ENCODE results near the gene ICAM5.
"Not testable (repeated sequence)": the region's sequence is repeated elsewhere in the genome, so short reads cannot be mapped to it uniquely, and the experiment has no call there.

The ICAM5 gene

DNA sequence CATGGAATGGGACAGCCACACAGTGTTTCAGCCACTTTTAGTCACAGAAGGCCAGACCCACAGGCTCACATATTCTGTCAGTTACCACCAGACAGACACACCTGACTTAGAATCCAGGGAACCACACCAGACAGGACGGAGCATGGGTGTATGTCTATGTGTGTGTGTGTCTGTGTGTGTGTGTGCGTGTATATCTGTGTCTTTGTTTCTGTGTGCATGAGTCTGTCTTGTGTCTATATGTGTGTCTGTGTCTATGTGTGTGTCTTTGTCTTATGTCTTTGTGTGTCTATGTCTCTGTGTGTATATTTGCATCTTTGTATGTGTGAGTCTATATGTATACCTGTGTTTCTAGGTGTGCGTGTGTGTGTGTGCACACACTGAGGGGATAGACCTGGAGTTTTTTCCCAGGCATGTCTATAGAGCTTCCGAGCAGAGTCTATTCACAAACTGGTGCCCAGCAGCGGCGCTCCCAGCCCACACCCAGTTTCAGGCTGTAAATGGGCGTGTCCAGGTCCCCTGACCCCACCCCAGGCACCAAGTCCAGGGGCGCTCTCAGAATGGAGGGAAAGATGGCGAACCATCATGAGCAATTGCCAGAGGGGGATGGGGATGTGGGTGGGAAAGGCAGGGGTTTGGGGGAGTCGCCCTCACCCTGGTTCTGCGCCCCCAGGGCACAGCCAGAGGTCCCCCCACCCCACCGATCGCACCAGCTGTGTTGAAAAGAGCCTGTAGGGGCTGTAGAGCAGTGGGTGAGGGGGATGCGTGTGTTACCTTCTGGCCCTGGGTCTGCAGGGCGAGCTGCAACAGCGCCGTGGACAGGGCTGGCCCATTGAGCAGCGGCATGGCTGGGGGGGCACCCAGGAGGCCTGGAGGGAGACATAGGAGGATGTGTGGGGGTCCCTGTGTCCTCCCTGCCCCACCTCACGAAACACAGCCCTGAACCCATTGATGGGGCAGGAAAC, 32.4 kb downstream of the ICAM5 start:
- no peak for DNase-seq

- DNase-seq, result no peak
Measured at GRCh38 chr19:10325732-10326131, 36.0 kb downstream of the ICAM5 start.

DNA sequence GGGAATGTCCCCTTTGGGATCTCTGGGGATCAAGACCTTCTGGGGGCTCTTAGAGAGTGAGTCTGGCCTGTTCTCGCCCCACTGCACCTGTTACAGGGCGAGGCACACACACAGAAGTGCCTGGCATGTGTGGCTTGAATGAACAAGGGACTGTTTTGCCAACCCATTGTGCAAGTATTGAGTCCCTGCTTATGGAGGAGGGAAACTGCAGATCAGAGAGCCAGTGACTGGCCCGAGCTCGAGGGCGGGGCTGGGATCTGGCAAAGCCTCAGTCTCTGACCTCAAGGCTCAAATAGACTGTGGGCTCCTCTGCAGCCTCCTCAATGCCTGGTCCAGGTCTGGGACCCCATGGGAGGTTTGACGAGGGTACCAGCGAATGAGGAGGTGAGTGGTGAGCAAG, 38.0 kb downstream of the ICAM5 start:
- DNase-seq, result no peak

GRCh38 chr19:10328558-10329429, 39.0 kb downstream of the ICAM5 start:
- DNase-seq, result no peak

- DNase-seq, result no peak
Measured at GRCh38 chr19:10329555-10329954, 39.8 kb downstream of the ICAM5 start.

GRCh38 chr19:10332158-10332964, 42.6 kb downstream of the ICAM5 start:
- no peak for DNase-seq

DNA sequence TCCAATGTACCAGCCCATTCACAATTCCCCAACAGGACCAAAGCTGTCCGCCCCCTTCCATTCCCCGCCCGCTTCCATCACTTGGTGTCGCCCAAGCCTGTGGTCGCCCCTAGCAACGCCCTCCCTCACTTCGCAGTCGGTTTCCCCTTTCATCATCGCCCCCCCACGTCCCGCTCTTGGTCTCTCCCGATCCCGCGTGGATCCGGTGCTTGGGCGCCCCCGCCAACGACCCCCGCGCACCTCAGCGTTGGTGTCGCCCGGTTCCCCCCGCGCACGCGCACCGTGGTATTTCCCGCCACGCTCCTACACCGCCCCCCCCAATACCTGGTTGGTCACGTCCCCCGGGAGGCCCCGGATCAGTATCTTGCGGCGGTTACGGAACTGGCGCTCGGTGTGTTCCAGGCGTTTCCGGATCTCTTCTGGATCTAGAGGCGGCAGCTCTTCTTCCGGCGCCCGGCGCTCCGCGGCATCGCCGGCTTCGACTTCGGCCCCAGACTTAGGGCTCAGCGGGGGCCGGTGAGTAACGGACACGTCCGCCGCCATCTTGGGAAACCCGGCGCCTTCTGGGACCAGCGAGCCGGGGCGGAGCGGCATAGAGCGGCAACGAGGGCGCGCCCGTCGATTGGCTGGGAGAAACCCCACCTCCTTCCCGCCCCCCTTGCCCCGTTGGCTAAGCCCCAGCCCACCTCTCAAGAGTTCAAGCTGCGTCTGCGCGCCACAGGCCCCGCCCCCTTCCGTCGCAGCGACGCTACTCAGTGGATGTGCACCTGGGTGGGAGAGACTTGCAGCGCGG, 43.4 kb downstream of the ICAM5 start, which contains the start of gene RAVER1:
RAVER1 (minus strand) TSS at position 565 of the 793 bp plus-strand sequence; CDS start at position 543, 22 bp downstream.
- DNase-seq, result peak; percentile 99

DNA sequence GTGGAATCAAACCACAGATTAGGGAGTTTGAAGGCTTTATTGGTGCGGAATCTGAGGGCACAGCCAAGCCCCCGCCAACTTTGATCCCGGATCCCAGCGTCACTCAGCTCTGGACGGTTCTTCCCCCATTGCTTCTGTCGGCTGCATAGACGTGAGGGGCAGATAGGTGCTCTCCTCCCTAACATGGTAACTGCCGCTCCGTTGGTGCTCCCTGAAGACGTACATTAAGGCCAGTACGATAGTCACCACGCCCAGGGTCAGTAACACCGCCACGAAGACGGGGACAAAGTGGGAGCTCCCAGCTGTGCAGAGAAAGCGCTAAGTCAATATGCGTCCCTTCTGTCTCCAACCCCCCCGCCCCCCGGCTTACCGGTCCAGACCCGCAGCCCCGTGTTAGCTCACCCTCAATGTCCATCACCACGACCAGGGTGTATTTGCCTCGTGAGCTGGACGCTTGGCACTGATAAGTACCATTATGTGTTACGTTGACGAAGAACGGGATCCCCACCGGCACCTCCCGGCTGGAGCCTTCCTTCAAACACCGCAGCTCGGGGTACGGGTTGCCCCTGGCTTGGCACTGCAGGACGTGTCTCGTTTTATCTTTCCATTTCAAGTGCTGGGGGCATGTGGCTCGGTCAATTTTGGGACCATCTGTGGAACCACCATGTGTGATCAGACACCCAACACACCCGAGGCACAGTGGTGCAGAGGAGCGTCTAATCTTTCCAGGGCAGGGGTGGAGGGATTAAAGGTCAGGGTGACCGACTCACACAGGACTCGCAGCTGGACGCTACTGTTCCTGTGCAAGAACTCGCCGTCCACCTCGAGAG, 44.2 kb downstream of the ICAM5 start:
- DNase-seq, result peak; percentile 92

- peak; percentile 89 for DNase-seq
Measured at GRCh38 chr19:10334588-10335351, 45.0 kb downstream of the ICAM5 start.

GRCh38 chr19:10335352-10335985, 45.7 kb downstream of the ICAM5 start:
- DNase-seq, result no peak

GRCh38 chr19:10336725-10337124, 47.0 kb downstream of the ICAM5 start:
- DNase-seq, result not testable (repeated sequence)

DNA sequence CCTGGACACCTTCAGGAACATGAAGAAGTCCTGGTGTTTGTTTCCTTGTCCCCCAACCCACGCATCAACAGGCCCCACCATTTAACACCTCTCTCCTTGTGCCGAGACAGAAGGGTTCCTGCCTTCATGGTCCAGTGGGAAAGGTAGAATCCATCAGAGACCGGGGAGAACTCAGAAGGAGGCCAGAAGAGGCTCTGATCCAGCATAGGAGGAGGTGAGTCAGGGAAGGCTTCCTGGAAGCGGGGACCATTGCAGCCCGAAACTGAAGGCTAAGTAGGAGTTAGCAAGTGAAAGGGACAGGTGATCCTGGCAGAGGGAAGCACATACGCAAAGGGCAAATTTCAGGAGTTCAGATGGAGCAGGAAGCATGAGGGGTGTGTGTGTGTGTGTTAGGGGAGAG, 49.2 kb downstream of the ICAM5 start:
- no peak for DNase-seq

GRCh38 chr19:10339380-10339960, 49.7 kb downstream of the ICAM5 start, which contains the start of gene ICAM3:
TSS of gene ICAM3 (minus strand) at chr19:10339624. CDS start at chr19:10339614, 10 bp downstream.
- DNase-seq, result no peak

DNA sequence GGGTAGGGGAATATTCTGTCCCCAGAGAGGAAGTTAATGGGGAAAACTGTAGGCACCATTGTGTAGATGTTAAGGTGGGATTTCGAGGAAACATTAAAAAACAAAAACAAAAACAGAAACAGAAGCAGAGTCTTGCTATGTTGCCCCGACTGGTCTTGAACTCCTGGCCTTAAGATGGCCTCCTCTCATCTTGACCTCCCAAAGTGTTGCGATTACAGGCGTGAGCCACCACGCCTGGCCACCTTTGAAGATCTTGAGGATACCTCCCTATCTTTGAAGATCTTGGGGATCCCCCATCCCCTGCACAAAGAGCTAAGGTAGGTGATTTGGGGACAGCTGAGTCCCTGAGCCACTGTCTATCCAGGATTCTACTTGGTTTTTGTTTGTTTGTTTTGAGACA, 50.2 kb downstream of the ICAM5 start:
- DNase-seq, result no peak

DNA sequence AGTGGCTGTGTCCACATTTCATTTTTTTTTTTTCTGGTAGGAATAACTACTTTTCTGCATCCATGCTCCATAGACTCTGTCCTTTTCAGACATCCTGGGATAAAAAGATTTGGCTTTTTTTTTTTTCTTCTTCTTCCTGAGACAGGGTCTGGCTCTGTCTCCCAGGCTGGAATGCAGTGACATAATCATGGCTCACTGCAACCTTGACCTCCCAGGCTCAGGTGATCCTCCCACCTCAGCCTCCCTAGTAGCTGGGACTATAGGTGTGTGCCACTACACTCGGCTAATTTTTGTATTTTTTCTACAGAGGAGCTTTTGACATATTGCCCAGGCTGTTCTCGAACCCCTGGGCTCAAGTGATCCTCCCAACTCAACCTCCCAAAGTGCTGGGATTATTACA, 53.7 kb downstream of the ICAM5 start:
- no peak for DNase-seq

GRCh38 chr19:10344780-10345179, 55.0 kb downstream of the ICAM5 start:
- DNase-seq, result no peak

Measured in NCI-H510A treated with DMSO at 0.1 percent for 48 hours (cell line).